HepG2 (cell line): ENCODE data around the gene SLC6A9. TPM values are rescaled to one million over a fixed set of nuclear protein-coding genes. Genes with fewer than 3 reads are reported as not detected.

Experiments used
- ATAC-seq: fragments of 200-7000 bp; cut with Tn5 transposase; 3 replicates; pipeline ENCODE4 v1.9.1; 2020; ENCODE audit warnings: mild to moderate bottlenecking, moderate library complexity
- BruUV-seq: library from RNA; stranded (reverse); fragments of 400-500 nt; replicated peaks from 2 replicates; lab custom pipeline; 2021; lab: Mats Ljungman, UMichigan
- CTCF ChIA-PET: fragments of 300-600 bp; formaldehyde crosslinking; extraction: SDS; loops from one replicate; lab custom pipeline; 2021; ENCODE audit warnings: low total read pairs, inconsistent platforms, low intra/inter-chr PET ratio; lab: Yijun Ruan, JAX
- POLR2A ChIA-PET: fragments of 350-600 bp; sonication (Branson Sonifier 250); formaldehyde crosslinking; loops from one replicate; lab custom pipeline; 2020; ENCODE audit warnings: antibody characterized with exemption, inconsistent platforms; lab: Yijun Ruan, JAX
- DNase-seq: peaks from one replicate; pipeline ENCODE4 v3.0.0-alpha.2; 2015; ENCODE audit warnings: low spot score
- FAIRE-seq: peaks from 3 replicates; lab custom pipeline; 2011; peaks lifted over from hg19 to GRCh38; lab: Jason Lieb, UNC
- H2AFZ ChIP-seq: one replicate; pipeline ENCODE4 v1.6.1; 2011; ENCODE audit warnings: low read length, inconsistent platforms
- H3K27ac ChIP-seq: fragments of 300-600 bp; 3 replicates; pipeline ENCODE4 v1.8.0; 2011; ENCODE audit warnings: mixed run types, mild to moderate bottlenecking, mixed read lengths, low read length, inconsistent platforms; ENCODE audit not compliant: insufficient read depth; ENCODE audit errors: extremely low read length
- H3K27me3 ChIP-seq, 2 experiments: fragments of 200-600 bp in 1 of 2; 2 replicates in 1 of 2; 3 replicates in 1 of 2; pipeline versions ENCODE4 v1.6.0 to v1.8.0; 2011; ENCODE audit warnings: low read length in 2 of 2, mild to moderate bottlenecking in 2 of 2, moderate library complexity in 2 of 2, inconsistent platforms in 1 of 2; ENCODE audit not compliant: insufficient read depth in 2 of 2, control insufficient read depth in 1 of 2
- H3K36me3 ChIP-seq, 2 experiments: fragments of 200-600 bp in 1 of 2; replicated peaks in 1 of 2; 2 replicates in 1 of 2; 3 replicates in 1 of 2; pipeline versions ENCODE4 v1.5.1 to v1.8.0; 2011; ENCODE audit warnings: low read length in 2 of 2, inconsistent platforms in 1 of 2; ENCODE audit not compliant: insufficient read depth in 2 of 2, control insufficient read depth in 1 of 2
- H3K4me1 ChIP-seq: 2 replicates; pipeline ENCODE4 v1.5.1; 2012; ENCODE audit warnings: low read length, inconsistent platforms; ENCODE audit not compliant: insufficient read depth
- H3K4me2 ChIP-seq: 2 replicates; pipeline ENCODE4 v1.6.0; 2011; ENCODE audit warnings: low read depth, low read length, inconsistent platforms
- H3K4me3 ChIP-seq, 3 experiments: fragments of 200-600 bp in 1 of 3; sonication (generic), shearing (Covaris generic) in 1 of 3; replicated peaks in 1 of 3; 2 replicates each; pipeline ENCODE4 v1.5.1; 2011 to 2016; ENCODE audit warnings: low read length in 3 of 3, inconsistent platforms in 2 of 3, low read depth in 2 of 3, mild to moderate bottlenecking in 2 of 3, control low read depth in 1 of 3, mixed read lengths in 1 of 3; ENCODE audit not compliant: insufficient read depth in 1 of 3
- H3K79me2 ChIP-seq: one replicate; pipeline ENCODE4 v1.6.1; 2011; ENCODE audit warnings: low read length, inconsistent platforms; ENCODE audit not compliant: insufficient read depth
- H3K9ac ChIP-seq: 2 replicates; pipeline ENCODE4 v1.6.0; 2011; ENCODE audit warnings: mild to moderate bottlenecking, low read depth, low read length, inconsistent platforms; ENCODE audit not compliant: insufficient read depth
- H3K9me3 ChIP-seq: 2 replicates; pipeline ENCODE4 v1.5.1; 2012; ENCODE audit warnings: mild to moderate bottlenecking, low read length
- H4K20me1 ChIP-seq: 2 replicates; pipeline ENCODE4 v1.6.0; 2011; ENCODE audit warnings: inconsistent platforms, mild to moderate bottlenecking, low read length, moderate library complexity; ENCODE audit not compliant: insufficient read depth
- BORCS8-MEF2B ChIP-seq: sonication (generic); formaldehyde crosslinking; IDR thresholded peaks from 2 replicates; pipeline ENCODE4 v1.8.0; 2022; ENCODE audit warnings: mild to moderate bottlenecking, missing genetic modification reagents
- GPN1 ChIP-seq: sonication (generic); formaldehyde crosslinking; IDR thresholded peaks from 2 replicates; pipeline ENCODE4 v1.5.1; 2020; ENCODE audit warnings: missing genetic modification reagents, borderline replicate concordance
- KLF13 ChIP-seq: sonication (generic); formaldehyde crosslinking; IDR thresholded peaks from 2 replicates; pipeline ENCODE4 v1.4.0; 2020; ENCODE audit warnings: mild to moderate bottlenecking, missing genetic modification reagents
- PHF20 ChIP-seq: sonication (generic); formaldehyde crosslinking; IDR thresholded peaks from 2 replicates; pipeline ENCODE4 v1.5.0; 2020; ENCODE audit warnings: mild to moderate bottlenecking, missing genetic modification reagents
- RFX3 ChIP-seq: IDR thresholded peaks from 2 replicates; pipeline ENCODE4 v1.6.1; 2016; ENCODE audit warnings: missing biosample characterization, missing genetic modification reagents
- SMARCE1 ChIP-seq: fragments of 450-650 bp; IDR thresholded peaks from 2 replicates; pipeline ENCODE4 v1.6.1; 2017; ENCODE audit warnings: borderline replicate concordance
- ZKSCAN1 ChIP-seq: fragments of 150-350 bp; IDR thresholded peaks from 2 replicates; pipeline ENCODE4 v1.6.1; 2014; ENCODE audit warnings: low read length
- ZMYM3 ChIP-seq: sonication (generic); formaldehyde crosslinking; IDR thresholded peaks from 2 replicates; pipeline ENCODE4 v1.5.1; 2020; ENCODE audit warnings: mild to moderate bottlenecking, missing genetic modification reagents
- ZNF256 ChIP-seq: sonication (generic); formaldehyde crosslinking; conservative IDR thresholded peaks from 2 replicates; pipeline ENCODE4 v1.4.0; 2020; ENCODE audit warnings: missing genetic modification reagents
- ZNF552 ChIP-seq: sonication (generic); formaldehyde crosslinking; IDR thresholded peaks from 2 replicates; pipeline ENCODE4 v1.9.0; 2022; ENCODE audit warnings: missing genetic modification reagents, mild to moderate bottlenecking, borderline replicate concordance
- ZNF75D ChIP-seq: sonication (generic); formaldehyde crosslinking; IDR thresholded peaks from 2 replicates; pipeline ENCODE4 v1.8.1; 2023; ENCODE audit warnings: missing genetic modification reagents, mild to moderate bottlenecking, borderline replicate concordance
- WGBS: methylation state at CpG from one replicate; pipeline ENCODE4 v1.1.6; 2017; ENCODE audit warnings: low lambda C conversion rate; 5-methylcytosine and 5-hydroxymethylcytosine counted together
- in situ Hi-C: cut with HindIII; loops from 2 replicates; pipeline ENCODE4 v1.10.0; 2017; ENCODE audit warnings: low pct_unique_long_range_greater_than_20kb; ENCODE audit not compliant: extremely low pct_ligation_motif_present
- intact Hi-C: fragments of 100-400 bp; cut with micrococcal nuclease; formaldehyde crosslinking; loops from one replicate; pipeline ENCODE4 v1.10.0; 2022; ENCODE audit not compliant: unreplicated experiment
- polyA plus RNA-seq, 8 experiments: library from polyadenylated mRNA; depleted of rRNA in 3 of 8; stranded (reverse) in 7 of 8; unstranded in 1 of 8; fragments of >200 nt; fragmentation: Illumina TruSeq in 4 of 8; extraction: Trizol in 4 of 8; gene quantifications; 2 replicates each; pipeline versions ENCODE4 v1.2.1 to v1.2.3, GENCODE V29; 2011 to 2016; ENCODE audit warnings: low read depth in 4 of 8, missing spikeins in 1 of 8, mixed read lengths in 1 of 8; ENCODE audit not compliant: insufficient read depth in 1 of 8
- total RNA-seq, 5 experiments: library from RNA; depleted of rRNA; stranded (reverse); fragments of >200 nt; fragmentation: Illumina TruSeq; extraction: Trizol; gene quantifications; 2 replicates each; pipeline ENCODE4 v1.2.3, GENCODE V29; 2016; ENCODE audit warnings: low read depth in 1 of 5
- TF ChIP-seq, protein P1 (sequence below): sonication (generic); formaldehyde crosslinking; IDR thresholded peaks from 2 replicates; pipeline ENCODE4 v1.5.0; 2020; ENCODE audit warnings: mild to moderate bottlenecking, missing genetic modification reagents, moderate library complexity
- TF ChIP-seq, protein P2 (sequence below): sonication (generic); formaldehyde crosslinking; IDR thresholded peaks from 2 replicates; pipeline ENCODE4 v1.5.0; 2020; ENCODE audit warnings: mild to moderate bottlenecking, missing genetic modification reagents
- TF ChIP-seq, protein P3 (sequence below): sonication (generic); formaldehyde crosslinking; IDR thresholded peaks from 2 replicates; pipeline ENCODE4 v1.4.0; 2020; ENCODE audit warnings: mild to moderate bottlenecking, missing genetic modification reagents
- TF ChIP-seq, protein P4 (sequence below): IDR thresholded peaks from 2 replicates; pipeline ENCODE4 v1.6.1; 2016; ENCODE audit warnings: low read depth, control low read depth

Gene SLC6A9
- total and polyA plus RNA-seq, 2 of the 13 experiments (the other 11 are each of a cell fraction or from before 2014, with no cell fraction given): 8.5 to 9.9 TPM

DNA sequence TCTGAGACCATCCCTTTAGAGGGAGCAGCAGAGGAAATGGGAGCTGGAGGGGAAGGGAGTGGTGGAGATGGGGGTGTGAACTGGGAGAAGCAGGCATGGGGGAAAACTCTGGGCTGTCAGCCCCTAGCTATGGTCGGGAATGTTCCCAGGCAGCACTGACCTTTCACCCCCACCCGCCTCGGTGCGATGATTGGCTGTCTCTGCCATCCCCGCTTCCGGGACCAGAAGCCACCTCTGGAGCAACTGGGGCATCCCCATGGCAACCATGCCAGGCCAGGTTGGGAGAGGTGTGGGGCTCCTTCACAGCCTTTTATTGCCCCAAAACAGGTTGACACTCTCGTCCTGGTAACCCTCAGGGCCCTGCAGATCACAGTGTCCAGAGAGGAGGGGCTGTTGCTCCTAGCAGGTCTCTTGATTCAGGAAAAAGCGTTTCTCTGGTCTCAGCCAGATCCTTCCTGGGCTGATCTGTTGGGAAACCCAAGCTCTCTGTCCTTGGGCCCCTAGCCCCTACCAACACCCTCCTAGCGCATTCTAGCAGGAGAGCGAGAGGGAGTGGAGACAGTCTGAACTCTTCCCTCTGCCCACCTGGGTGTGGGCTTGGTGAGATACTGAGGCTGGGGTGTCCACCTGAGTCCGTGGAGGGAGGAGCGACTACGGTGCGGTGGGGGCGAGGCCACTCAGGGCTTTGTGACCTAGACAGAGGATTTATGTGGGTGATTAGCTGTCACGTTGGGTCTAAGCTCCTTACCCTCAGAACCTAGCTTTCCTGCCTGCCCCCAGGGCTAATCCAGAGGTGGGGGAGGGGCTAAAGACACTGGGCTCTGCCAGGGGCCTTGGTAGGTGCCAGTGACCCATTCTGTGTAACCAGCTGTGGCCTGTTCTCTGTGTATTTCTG lies 12.2 kb upstream of the SLC6A9 start (continued):
- TF ChIP-seq RFX3 (CRISPR knock-in tag) (peak; percentile 69), PHF20 (CRISPR knock-in tag) (0 out of 2 replicates have a peak, but pooled peaks have one; percentile 9), ZMYM3 (0 out of 2 replicates have a peak, but pooled peaks have one; percentile 23), BORCS8-MEF2B (CRISPR knock-in tag) (0 out of 2 replicates have a peak, but pooled peaks have one; percentile 31)
- TF ChIP-seq, protein P1, sequence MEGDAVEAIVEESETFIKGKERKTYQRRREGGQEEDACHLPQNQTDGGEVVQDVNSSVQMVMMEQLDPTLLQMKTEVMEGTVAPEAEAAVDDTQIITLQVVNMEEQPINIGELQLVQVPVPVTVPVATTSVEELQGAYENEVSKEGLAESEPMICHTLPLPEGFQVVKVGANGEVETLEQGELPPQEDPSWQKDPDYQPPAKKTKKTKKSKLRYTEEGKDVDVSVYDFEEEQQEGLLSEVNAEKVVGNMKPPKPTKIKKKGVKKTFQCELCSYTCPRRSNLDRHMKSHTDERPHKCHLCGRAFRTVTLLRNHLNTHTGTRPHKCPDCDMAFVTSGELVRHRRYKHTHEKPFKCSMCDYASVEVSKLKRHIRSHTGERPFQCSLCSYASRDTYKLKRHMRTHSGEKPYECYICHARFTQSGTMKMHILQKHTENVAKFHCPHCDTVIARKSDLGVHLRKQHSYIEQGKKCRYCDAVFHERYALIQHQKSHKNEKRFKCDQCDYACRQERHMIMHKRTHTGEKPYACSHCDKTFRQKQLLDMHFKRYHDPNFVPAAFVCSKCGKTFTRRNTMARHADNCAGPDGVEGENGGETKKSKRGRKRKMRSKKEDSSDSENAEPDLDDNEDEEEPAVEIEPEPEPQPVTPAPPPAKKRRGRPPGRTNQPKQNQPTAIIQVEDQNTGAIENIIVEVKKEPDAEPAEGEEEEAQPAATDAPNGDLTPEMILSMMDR (CRISPR knock-in tag): no peak

DNA sequence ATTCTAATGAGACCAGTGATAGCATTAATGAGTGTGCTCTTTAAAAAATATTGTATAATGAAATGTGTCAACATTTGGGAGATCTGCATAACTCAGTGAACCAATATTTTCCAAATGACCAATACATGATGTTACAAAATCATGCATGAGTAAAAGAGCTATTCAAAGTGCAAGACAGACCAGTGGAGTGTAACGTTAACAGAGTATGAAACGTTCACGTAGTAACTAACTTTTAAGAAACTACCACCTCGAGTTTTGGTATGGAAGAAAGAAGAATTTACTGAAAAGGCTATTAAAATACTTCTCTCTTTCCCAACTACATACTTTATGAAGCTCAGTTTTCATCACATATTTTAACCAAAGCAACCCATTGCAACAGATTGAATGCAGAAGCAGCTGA lies 9.6 kb upstream of the SLC6A9 start:
- intact Hi-C loops: no loop called here
- Histone ChIP-seq H3K36me3 (no peaks in the 10 kb centered on the region), H2AFZ (no peak overlapping the region), H3K4me3 (no peak overlapping the region), H3K79me2 (no peaks in the 10 kb centered on the region), H3K4me1 (peaks cover 38% of the 10 kb centered on the region), H3K27me3 (no peaks in the 10 kb centered on the region; a peak in 2 of 5 replicates), H3K9me3 (no peaks in the 10 kb centered on the region), H4K20me1 (no peaks in the 10 kb centered on the region), H3K27ac (no peak overlapping the region), H3K4me2 (no peak overlapping the region), H3K9ac (no peak overlapping the region)
- no peak for ATAC-seq
- no peak for FAIRE-seq
- ChIA-PET CTCF (no interaction called here), POLR2A (no interaction called here)
- in situ Hi-C loops: loop anchor here (10.0 kb wide), 1 partner anchor 286 kb away; no protein-coding TSS in a partner anchor
- WGBS: 14% methylated on average over 4 of the region's 4 CpGs
- no peak for DNase-seq
- no TSS peak for BruUV-seq
- TF ChIP-seq SMARCE1: no peak
- no peak for TF ChIP-seq ZNF256 (CRISPR knock-in tag)
- TF ChIP-seq, protein P2, sequence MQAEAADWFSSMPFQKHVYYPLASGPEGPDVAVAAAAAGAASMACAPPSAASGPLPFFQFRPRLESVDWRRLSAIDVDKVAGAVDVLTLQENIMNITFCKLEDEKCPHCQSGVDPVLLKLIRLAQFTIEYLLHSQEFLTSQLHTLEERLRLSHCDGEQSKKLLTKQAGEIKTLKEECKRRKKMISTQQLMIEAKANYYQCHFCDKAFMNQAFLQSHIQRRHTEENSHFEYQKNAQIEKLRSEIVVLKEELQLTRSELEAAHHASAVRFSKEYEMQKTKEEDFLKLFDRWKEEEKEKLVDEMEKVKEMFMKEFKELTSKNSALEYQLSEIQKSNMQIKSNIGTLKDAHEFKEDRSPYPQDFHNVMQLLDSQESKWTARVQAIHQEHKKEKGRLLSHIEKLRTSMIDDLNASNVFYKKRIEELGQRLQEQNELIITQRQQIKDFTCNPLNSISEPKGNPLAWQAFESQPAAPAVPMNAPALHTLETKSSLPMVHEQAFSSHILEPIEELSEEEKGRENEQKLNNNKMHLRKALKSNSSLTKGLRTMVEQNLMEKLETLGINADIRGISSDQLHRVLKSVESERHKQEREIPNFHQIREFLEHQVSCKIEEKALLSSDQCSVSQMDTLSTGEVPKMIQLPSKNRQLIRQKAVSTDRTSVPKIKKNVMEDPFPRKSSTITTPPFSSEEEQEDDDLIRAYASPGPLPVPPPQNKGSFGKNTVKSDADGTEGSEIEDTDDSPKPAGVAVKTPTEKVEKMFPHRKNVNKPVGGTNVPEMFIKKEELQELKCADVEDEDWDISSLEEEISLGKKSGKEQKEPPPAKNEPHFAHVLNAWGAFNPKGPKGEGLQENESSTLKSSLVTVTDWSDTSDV (CRISPR knock-in tag): no peak
- TF ChIP-seq ZKSCAN1: no peak
- TF ChIP-seq ZNF552 (CRISPR knock-in tag): no peak
- TF ChIP-seq ZNF75D: no peak
- TF ChIP-seq, protein P3, sequence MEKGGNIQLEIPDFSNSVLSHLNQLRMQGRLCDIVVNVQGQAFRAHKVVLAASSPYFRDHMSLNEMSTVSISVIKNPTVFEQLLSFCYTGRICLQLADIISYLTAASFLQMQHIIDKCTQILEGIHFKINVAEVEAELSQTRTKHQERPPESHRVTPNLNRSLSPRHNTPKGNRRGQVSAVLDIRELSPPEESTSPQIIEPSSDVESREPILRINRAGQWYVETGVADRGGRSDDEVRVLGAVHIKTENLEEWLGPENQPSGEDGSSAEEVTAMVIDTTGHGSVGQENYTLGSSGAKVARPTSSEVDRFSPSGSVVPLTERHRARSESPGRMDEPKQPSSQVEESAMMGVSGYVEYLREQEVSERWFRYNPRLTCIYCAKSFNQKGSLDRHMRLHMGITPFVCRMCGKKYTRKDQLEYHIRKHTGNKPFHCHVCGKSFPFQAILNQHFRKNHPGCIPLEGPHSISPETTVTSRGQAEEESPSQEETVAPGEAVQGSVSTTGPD: no peak
- TF ChIP-seq KLF13 (CRISPR knock-in tag): no peak
- no peak for TF ChIP-seq GPN1 (CRISPR knock-in tag)
- TF ChIP-seq, protein P4, sequence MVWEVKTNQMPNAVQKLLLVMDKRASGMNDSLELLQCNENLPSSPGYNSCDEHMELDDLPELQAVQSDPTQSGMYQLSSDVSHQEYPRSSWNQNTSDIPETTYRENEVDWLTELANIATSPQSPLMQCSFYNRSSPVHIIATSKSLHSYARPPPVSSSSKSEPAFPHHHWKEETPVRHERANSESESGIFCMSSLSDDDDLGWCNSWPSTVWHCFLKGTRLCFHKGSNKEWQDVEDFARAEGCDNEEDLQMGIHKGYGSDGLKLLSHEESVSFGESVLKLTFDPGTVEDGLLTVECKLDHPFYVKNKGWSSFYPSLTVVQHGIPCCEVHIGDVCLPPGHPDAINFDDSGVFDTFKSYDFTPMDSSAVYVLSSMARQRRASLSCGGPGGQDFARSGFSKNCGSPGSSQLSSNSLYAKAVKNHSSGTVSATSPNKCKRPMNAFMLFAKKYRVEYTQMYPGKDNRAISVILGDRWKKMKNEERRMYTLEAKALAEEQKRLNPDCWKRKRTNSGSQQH (CRISPR knock-in tag): no peak
